GM18870 (cell line): ENCODE results near the gene PNPLA7.

Experiments used
- ATAC-seq: cut with Tn5 transposase; IDR thresholded peaks from one replicate; pipeline ENCODE4 v1.9.1; 2021; ENCODE audit warnings: moderate library complexity; ENCODE audit not compliant: unreplicated experiment

PNPLA7 gene

DNA sequence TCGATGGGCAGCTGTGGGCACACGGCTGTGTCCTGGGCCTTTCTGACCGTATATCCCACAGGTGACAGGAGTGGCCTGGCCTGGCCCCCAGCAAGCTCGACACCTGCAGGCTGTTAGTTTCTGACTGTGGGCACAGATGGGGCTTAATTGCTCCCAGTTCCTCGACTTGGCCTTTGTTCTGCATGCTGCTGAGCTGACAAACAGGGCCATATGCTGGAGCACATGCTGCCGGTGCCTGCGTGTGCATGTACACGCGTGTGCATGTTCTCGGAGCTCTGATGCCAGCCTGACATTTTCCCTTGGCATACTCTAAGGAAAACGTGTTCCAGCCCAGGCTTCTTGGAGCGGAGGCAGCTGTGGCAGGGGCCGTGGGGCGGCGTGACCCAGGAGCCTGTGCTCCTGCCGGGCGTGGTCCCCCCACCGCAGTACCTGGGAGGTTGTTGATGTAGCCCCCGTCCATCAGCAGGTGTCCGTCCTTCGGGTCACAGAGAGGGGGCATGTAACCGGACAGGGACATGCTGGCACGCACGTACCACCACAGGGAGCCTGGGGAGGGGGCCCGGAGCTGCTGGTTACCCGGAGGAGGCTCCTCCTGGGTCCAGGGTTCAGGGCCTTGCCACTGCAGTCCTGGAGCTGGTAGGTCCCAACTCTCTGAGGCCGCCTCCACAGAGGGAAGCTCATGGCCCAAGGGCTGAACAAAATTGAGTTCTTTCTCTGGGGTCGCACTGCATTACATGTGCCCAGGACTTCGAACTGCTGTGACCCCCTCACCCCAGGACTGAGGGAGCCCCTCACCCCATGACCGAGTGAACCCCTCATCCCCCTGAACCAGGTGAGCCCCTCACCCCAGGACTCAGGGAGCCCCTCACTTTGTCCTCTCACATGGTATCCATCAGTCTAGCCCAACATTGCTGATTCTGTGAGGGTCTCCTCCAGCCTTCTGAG is 86.9 kb downstream of the PNPLA7 start:
- ATAC-seq: no peak

DNA sequence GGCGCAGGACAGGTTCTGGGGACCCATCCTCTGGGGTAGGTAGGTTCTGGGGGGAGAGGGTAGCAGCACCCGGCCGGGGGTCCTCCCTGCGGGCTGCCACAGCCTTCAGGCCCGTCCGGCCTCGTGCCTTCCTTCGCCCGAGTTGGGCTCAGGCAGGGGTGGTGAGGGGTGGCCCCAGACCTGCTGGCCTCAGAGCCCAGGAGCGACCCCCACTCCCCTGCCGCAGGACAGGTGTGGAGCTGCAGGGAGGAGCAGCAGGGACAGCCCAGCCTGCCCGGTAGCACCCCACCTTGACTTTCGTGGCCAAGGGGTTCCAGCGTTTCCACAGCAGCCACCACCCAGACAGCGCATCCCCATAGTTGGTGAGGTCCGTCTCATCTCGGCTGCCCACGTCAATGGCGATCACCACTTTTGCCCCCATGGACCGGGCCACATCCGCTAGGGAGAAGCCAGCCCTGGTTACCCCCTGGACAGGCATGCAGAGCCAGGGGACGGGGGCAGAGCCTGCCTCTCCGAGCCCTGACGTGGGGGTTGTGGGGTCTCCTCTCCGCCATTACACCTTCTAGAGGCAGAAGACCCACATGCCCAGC is 87.7 kb downstream of the PNPLA7 start:
- ATAC-seq: no peak

DNA sequence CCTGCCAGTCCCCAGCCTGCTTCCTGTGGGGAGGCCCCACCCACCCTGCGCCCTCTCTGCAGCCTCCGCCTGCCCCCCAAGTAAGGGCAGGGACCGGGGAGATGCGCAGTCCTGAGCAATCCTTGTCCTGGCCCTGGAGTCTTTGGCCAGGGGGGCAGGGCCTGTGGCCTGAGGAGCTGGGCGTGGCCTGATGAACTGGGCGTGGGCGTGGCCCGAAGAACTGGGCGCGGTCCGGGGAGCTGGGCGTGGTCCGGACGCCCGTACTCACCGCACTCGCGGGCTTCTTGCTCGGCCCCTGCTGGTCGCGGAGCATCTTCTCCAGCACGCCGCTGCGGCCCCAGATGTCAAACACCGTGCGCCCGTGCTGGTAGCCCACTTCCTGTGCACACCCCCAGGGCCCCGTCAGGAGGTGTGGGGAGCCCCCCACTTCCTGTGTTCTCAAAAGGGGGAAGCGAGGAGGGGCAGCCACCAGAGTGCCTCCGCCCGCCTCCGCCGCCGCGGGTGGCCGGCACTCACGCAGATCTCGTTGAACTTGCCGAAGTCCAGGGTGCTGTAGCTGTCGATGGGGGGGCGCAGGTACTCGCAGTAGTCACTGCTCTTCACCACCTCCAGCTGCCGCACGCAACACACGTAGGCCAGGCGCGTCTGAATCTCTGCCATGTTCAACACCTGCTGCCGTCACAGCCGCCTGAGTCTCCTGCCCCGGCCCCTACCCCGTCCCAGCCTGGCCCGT is 88.4 kb downstream of the PNPLA7 start:
- ATAC-seq: no peak

DNA sequence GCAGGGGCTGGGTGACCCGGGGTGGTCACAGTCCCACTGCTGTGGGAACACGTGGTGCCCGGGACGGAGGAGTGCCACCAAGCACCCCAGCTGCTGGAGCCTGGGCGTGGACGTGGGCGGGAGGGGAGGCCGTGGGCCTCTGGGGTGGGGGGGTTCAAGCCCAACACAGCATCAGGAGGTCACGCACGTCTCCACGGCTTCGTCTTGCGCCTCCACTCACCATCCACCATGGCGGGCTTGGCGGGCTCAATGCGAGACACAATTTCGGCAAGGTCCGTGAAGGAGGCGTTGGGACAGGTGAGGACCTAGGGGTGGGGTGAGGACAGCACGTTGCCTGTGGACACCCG is 88.9 kb downstream of the PNPLA7 start:
- no peak for ATAC-seq

DNA sequence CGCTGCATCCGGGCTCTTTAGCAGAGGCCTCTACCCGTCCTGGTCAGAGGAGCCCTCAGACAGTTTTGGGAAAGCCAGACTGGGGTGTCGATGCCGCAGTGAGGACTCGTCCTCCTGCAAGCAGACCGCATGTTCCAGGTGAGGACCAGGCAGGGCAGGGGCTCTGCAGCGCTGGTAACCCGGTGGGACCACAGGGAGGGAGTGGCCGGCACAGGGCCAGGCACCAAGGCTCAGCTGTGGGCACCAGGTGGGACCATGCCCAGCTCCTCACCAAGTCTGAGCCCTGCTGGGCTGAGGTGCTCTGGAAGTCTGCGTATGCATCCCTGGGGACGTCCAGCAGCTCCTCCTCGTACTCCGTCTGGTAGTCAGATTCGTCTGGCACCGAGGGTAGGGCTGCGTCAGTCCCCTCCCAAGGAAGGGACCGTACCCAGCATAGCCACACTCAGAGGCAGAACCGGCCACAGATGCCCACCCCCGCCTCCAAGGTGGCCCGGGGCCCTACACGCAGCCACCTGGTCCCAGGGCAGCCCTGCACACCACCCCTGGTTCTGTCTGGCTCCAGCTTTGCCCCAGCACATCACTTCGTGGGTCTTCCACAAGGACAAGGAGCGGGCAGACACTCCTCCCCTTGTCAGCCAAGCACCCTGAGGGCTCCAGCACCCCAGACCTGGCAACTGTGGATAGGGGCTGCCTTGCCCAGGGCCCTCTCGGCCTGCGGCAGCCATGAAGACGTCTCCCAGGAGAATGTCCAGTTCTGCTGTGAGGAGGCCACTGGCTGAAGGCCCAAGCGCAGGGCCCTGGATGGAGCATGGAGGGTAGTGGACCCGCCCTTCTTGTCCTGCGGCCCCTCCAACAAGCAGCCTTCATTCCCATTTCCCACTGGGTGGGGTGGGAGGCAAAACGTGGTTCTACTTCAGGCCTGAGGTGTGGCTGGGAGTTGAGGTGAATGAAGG is 89.6 kb downstream of the PNPLA7 start:
- no peak for ATAC-seq

DNA sequence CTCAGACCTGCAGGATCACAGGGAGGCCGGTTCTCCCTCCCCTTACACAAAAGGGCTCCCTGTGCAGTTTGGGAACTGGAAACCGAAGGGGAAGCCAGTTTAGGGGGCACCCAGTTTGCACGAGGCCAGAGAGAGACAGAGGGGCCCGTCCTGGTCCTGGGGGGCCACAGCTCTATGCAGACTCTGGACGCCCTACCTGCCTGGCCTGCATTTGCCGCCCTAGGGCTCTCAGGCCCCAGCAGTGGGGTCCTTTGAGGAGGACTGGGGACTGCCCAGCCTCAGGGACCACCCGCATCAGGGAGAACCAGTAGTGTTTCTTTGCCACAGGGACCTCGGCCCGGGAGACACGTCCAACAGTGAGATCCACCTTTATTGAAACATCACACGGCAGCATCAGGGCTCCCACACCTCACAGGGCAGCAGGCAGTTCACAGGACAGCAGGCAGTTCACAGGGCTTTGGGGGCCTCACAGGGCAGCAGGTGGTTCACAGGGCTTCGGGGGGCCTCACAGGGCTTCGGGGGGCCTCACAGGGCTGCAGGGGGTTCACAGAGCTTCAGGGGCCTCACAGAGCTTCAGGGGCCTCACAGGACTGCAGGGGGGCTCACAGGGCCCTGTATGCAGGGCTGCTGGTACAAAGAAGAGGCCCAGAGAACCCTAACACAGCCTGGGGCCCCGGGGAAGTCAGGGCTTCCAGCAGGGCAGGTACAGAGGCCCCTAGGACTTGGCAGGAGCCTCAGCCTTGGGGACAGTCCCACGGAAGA is 90.4 kb downstream of the PNPLA7 start:
- no peak for ATAC-seq

DNA sequence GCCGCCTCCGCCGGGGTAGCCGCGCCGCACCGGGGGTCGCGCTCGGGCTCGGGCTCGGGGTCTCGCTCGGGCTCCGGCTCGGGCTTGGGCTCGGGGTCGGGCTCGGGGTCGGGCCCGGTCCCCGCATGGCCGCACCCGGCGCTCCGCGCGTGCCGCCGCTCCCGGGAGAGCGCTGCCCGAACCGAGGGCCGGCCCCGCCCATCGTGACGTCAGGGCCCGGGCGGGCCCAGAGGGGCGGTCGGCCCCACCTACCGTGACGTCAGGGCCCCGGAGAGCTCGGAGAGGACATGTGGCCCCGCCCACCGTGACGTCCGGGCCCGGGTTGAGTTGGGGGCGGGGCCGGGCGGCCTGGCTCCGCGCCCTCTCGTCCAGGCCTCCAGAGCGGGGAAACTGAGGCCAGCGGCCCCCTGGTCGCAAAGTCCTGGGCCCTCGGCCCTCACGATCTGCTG is 91.0 kb downstream of the PNPLA7 start, which contains the start of gene NSMF:
Gene NSMF, minus strand, starts transcription at position 183 of the 449 bp plus-strand sequence. CDS start 232 bp downstream, outside the sequence.
- no peak for ATAC-seq

DNA sequence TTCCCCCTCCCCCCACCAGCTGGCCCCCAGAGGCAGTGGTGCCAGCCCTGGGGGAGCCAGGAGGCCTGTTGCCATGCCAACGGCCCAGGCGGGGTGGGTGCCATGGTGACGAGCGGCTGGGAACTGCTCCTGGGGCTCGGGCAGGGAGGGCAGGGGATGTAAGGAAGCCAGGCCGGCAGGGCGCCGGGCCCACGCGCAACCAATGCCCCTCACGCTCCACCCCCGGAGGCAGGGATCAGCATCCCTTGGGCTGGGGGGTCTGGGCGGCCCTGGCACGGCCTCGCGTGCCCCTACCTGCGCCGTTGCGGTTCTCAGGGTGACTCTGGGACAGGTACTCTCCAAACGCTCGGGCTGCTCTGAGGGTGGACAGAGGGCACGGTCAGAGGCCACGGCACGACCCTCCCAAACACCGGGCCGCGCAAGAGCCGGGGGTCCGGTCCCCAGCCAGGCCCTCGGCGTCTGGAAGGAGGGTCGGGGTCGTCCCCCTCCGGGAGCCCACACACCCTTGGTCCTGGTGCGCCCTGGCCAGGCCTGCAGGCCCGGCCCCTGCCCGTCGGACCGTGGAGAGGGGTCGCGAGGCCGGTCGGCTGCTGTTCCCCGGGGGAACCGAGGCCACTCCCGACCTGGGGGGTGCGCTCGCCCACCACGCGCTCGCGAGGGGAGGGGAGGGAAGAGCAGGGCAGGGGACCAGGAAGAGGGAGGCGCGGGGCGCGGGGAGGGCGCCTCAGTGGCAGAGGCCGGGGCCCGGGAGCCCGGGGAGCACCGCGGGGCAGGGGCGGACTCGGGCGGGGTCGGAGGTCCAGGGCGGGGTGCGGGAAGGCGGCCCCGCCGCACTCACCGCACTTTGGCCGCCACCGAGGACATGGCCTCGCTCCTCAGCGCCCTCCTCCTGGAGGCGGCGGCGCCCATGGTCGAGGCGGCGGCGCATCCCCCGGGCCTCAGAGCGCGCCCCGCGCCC is 91.7 kb downstream of the PNPLA7 start:
- no peak for ATAC-seq

DNA sequence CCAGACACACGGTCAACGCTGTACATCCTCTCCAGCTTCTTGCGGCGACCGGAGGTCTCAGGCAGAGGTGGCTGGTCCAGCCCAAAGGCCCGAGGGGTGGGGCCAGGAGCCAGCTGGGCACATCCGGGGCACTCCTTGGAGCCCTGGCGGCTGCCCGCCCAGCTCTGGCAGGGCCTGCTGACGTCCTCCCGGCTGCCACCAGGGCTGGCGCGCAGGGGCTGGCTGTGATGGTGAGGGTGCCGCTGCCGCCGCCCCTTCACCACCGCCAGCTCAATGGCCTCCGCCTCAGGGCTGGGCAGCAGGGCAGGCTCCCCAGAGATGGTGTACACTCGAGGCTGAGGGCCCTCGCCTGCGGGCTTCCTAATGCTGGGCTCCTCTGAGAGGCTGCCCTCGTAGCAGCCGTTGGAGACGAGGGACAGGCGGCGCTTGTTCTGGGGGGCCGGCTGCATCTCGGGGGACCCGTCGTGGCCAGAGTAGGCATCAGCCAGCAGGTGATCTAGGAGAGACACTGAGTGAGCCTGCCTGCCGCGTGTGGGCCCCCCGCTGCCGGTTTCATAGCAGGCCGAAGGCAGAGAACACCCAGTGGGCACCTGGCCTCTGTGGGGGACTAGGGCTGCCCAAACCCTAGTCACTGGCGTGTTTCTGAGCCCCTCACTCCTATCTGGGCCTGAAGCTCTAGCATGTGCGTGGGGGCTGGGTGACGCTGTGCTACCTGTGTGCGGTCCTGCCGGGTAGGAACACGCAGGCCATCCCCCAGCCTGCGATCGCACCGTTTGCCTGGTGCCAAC is 92.6 kb downstream of the PNPLA7 start:
- no peak for ATAC-seq

DNA sequence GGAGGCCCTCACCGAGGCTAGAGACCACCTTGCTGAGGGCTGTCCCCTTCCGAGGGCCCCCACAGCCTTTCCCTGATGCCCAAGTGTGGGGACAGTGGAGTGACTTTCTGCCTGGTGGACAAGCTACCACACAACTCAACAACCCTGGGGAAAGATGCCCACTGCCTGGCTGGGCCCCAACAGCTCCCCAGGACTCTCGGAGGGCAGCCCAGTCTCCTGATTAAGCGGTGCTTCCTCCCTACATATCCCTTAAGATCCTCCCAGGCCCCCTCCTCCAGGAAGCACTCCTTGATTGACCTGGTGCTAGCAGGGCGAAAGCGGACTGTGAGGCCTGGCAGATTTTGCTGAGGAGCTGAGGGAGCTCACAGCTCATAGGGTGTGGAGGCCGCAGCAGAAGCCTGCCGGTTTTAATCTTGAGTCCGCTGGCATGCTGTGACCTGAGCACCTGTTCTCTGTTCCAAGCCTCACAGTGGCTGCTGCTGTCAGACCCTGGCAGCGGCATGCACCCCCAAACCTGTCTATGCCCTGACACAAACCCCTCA is 93.3 kb downstream of the PNPLA7 start:
- no peak for ATAC-seq

DNA sequence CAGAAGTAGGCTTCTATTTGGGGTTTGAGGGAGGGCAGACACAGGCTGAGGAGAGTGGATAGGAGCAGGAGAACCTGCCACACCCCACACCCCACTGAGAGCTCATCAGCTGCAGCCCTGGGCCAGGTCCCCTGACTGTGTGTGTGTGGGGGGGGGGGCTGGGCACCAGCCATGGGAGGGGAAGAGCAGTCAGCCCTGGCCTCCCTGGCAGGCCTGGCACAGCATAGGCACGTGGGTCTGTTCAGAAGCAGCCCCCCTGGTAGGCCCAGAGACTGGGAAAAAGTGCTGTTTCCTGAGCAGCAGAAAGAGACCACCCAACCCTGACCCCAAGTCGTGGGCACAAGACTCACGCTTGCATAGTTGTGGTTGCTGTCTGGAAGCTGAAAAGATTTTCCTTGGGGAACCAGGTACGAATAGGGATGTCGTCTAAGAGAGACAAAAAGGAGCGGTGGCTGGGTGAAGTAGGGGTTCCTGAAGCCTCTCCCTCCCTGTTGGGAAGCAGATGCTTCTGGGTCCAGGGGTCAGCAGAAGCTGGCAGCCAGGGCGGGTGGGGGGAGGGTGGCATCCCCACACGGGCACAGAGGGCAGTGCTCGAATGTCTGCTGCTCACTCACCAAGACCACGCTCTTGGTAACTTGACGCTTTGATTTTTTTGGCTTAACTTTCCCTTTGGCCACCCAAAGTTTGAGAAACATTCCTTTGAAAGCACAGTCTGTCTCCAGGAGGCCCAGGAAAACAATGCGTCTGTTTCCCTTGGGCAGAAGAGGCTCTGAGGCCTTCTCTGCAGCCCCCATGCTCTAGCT is 93.9 kb downstream of the PNPLA7 start:
- no peak for ATAC-seq

DNA sequence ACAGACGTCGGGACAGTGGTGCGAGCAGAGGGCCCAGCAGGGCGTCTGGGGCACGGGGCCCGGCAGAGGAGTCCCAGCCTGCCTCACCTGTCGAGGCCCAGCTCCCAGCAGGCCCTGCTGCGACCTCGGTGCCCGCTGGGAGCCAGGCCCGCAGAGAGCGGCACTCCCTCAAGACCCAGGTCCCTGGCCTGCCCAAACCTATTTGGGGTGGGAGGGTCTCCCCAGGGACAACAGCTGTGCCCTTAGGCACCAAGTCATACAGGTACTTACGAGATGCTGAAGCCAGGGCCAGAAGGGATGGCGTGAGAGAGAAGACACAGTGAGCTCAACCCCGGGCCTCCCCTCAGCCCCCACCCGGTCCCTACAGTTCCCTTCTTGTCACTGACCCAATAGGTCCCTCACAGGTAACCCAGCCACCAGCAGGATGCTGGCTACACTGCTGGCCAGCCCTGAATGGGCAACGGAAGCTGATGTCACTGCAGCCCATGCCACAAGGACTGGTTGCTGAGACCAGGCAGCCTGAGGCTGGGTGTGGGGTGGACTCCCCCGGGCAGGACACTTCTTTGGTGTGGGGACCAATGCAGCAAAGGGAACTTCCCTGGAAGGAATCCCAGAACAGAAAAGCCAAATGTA is 94.7 kb downstream of the PNPLA7 start:
- ATAC-seq: no peak

DNA sequence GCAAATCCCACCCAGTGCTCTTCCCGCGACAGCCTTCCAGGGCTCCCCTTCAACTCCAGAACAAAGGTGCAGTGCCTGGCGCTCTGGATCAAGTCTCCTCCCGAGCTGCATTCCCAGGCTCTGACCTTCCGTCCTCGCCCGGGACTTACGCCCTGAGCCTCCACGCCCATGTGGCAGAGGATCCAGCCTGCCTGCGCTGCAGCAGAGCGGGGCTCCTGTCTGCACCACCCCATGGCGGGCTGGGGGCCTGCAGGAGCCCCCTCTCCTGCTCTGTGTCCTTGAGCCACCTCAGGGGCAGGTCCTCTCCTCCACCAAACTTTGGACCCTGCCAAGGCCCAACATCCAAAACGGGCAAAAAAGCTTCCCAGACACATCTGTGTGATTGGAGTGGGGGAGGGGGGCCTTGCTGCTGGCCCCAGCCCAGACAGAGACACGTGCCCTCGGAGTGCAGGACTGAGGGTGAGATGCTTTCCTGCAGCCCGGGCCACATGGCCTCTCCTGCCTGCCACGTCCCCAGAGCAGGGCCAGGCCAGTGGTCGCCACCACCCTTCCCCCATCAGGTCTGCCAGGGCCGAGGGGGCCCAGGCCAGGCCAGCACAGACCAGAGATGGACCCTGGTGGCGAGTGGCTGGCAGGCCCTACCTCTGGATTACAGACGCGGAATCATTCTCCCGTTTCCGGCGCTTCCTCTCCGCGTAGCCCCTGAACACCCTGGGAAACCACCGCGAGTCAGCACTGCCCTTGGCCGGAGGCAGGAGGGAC is 95.4 kb downstream of the PNPLA7 start:
- no peak for ATAC-seq

DNA sequence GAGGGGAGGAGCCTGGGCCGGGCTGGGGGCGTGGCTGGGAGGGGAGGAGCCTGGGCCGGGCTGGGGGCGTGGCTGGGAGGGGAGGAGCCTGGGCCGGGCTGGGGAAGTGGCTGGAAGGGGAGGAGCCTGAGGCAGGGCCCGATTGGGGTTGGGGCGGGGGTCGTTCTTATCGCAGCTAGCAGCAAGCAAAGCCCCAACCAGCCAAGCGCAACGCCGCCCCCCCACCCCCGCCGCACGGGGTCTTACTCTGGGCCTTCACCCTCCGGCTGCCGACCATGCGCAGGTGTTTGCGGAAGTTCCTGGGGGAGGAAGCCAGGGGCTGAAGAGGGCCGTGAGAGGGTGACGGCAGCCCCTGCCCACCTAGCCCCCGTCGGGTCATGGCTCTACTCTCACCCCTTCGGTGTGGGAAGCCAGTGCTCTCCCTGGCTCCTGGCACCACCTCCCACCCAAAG is 96.0 kb downstream of the PNPLA7 start:
- ATAC-seq: no peak

DNA sequence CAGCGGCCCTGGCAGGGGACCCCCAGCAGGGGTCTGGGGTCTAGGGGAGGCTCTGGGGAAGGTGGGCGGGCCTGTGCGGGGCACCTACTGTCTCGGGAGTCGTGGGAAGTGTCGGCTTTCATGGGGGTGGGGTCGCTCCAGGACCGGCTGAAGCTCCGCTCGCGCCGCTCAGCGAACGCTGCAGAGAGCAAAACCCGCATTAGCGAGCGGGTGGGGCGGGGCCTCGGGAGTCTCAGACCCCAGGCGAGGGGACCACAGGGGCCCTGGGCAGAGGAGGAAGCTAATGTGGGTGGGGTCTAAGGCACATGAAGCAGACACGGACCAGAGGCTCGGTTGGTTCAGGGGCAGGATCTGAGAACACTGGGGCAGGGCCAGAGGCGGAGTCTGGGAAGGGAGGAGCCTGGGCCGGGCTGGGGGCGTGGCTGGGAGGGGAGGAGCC is 96.5 kb downstream of the PNPLA7 start:
- ATAC-seq: no peak
